PC-3 (cell line): ENCODE data around the gene AIM2.

Experiments
- CTCF ChIP-seq: fragments of 300-600 bp; sonication (generic); conservative IDR thresholded peaks from 2 replicates; pipeline ENCODE4 v1.5.1; 2017; ENCODE audit warnings: antibody characterized with exemption, low read depth, mild to moderate bottlenecking, low read length
- EZH2 ChIP-seq: fragments of 300-600 bp; sonication (generic); IDR thresholded peaks from one replicate; pipeline ENCODE4 v1.6.1; 2017; ENCODE audit warnings: antibody characterized with exemption, mild to moderate bottlenecking, low read length; ENCODE audit not compliant: unreplicated experiment
- EZH2phosphoT487 ChIP-seq: fragments of 300-600 bp; sonication (generic); IDR thresholded peaks from 2 replicates; pipeline ENCODE4 v1.6.1; 2018; ENCODE audit warnings: mild to moderate bottlenecking, antibody characterized with exemption, low read length, borderline replicate concordance

GRCh38 chr1:159084152-159084551 is 7.6 kb upstream of the AIM2 start:
- TF ChIP-seq CTCF (no peak), EZH2phosphoT487 (no peak), EZH2 (no peak)
